Fibroblast of skin of abdomen (primary cell): Measurements from ENCODE around the gene FCRL2.
"Not testable (repeated sequence)": the region's sequence is repeated elsewhere in the genome, so short reads cannot be mapped to it uniquely, and the experiment has no call there.

Source experiments
- DNase-seq: peaks from one replicate; pipeline ENCODE4 v3.0.0-alpha.2; 2013

FCRL2 gene

DNA sequence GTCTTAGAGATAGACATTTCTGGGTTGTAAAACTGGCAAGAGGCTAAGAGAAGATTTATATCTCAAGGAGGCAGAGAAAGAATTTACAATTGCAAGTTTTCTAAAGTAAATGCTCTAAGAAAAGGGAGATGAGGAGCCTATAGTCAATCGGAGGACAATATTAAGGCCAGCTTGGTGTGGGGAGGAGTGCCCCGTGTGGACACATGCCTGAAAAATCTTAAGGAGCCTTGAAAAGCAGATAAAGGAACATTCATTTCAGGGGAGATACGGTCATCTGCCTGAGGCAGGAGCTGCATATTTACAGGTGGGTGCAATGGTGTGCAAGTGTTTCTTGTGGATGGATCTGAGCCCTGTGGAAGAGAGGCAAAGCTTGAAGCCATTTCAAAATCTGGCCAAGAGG lies 25.6 kb downstream of the FCRL2 start:
- DNase-seq, result no peak

DNA sequence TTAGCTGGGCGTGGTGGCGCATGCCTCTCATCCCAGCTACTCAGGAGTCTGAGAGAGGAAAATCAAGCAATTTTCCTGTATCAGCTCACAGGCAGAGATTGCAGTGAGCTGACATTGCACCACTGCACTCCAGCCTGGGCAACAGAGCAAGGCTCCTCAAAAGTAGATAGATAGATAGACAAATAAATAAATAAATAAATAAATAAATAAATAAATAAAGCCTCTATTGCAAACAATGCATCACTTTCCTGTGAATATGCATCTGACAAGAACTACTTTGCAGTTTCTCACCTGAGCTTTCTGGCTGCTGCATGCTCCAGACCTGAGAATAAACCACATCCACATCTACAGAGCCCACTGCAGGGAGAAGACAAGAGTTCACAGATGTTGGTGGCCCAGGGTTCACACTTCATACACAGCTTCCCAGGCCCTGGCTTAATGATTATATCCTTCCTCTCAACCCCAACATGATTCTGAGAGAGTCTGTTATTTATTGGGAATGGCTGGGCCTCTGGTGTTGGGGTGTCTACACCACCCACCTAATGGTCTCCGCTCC lies 28.6 kb downstream of the FCRL2 start:
- DNase-seq, result no peak

DNA sequence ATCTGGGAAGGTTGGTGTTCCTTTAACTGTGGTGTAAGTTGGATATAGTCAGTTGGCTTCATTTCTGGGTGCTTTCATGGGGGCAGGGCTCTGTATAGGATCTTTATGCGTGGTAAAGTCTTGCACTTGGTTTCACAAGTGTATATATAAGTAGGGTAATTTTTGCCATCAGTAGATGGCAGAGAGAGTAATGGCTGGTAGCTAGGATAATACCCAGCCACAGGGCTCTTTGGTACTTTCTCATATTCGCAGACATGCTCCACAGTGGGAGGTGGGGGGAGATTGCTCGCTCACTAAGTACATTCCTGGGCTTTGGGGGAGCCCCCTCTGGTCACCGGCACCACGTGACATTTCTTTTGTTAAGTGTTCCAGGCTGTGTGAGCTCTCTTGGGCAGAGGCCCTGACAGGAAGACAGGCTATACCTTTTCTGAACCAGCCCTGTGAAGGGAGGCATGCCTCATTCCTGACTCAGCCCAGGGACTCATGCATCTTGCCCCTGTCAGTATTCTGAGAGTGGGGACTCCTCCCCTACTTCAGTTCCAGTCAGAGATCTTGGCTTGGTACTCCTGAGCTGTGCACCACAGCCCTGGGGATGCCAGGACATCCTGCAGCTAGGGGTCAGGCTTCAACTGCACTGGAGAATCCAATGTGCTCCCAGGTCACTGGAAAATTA lies 37.6 kb downstream of the FCRL2 start:
- DNase-seq, result no peak

DNA sequence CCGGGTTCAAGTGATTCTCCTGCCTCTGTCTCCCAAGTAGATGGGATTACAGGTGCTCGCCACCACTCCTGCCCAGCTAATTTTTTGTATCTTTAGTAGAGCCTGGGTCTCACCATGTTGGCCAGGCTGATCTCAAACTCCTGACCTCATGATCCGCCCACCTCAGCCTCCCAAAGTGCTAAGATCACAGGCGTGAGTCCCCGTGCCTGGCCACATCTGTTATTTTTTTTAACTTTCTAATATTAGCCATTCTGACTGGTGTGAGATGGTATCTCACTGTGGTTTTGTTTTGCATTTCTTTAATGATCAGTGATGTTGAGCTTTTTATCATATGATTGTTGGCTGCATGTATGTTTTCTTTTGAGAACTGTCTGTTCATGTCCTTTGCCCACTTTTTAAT lies 40.9 kb downstream of the FCRL2 start:
- DNase-seq, result not testable (repeated sequence)

DNA sequence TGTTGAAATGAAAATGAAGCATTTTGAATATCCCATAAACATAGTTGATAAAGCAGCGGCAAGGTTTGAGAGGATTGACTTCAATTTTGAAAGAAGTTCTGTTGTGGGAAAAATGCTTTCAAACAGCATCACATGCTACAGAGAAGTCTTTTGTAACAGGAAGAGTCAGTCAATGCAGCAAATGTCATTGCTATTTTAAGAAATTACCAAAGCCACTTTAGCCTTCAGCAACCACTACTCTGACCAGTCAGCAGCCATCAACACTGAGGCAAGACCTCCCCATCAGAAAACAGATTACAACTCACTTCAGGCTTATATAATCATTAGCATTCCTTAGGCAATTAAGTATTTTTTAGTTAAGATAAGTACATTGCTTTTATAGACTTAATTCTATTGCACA lies 42.6 kb downstream of the FCRL2 start:
- no peak for DNase-seq

DNA sequence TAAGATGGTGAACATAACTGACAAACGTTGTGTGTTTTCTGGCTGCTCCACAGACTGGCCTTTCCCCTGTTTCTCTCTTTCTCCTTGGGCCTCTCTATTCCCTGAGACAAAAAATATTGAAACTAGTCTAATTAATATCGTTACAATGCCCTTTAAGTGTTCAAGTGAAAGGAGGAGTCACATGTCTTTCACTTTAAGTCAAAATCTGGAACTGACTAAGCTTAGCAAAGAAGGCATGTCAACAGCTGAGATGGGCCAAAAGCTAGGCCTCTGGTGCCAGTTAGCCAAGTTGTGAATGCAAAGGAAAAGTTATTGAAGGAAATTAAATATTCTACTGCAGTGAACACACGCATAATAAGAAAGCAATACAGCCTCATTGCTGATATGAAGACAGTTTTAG lies 44.2 kb downstream of the FCRL2 start:
- DNase-seq, result no peak

DNA sequence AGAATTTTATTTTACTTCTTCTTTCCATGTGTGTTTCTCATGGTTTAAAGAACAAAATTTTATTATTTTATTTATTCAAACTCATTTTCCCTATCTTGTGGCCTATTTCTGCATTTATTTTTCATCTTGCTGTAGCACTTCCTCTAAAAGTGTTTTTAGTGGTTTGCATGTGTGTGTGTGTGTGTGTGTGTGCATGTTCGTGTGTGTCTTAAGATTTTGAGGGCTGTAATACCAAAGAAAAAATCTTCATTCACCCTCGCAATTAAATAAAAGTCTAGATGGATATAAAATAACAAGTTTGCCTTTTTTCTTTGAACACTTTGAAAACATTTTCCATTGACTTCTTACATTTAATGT lies 51.7 kb downstream of the FCRL2 start:
- no peak for DNase-seq

DNA sequence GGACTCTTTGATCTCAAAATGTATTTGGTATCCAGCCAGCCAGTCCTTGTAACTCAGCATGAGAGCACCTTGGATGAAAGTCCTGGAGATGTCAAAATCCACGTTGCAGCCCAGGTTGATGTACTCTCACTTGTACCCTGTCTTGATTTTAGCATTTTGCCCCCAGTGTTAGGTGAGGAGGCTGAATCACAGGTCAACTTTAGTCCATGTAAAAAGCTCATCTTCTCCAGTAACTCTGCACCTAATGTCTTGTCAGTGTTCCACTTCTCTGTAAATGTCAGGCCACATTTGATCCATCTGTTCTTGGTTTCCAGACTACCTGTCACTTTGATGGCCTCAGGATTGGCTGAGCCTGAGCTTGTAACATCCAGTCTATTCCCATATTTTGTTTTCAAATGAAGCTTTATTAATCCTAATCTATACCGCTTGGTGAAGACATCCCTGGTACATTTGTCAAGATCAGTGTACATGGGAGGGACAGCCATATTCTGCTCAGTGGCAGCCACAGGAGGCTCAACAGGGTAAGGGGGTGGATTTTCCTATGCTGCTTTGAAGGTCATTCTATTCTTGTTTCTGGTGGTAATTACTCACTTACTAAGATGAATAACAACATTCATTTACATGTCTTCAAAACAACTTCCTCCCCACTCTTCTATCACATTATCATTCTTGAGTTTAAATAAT lies 52.3 kb downstream of the FCRL2 start:
- no peak for DNase-seq

DNA sequence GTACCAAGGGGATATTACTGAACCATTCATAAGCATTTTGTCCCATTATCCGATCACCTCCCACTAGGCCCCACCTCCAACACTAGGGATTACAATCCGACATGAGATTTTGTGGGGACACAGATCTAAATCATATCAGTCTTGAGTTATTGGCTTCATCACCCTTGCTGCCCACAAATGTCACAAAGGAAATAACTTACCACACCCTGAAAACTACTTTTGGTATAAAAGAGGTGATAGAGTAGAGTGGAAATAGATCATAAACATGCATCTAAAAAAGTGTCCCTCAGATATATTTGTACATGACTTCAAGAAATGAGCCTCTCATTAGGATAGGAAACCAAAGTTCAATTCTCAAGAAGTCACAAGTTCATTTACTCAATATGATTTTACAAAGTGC lies 53.8 kb downstream of the FCRL2 start:
- no peak for DNase-seq

DNA sequence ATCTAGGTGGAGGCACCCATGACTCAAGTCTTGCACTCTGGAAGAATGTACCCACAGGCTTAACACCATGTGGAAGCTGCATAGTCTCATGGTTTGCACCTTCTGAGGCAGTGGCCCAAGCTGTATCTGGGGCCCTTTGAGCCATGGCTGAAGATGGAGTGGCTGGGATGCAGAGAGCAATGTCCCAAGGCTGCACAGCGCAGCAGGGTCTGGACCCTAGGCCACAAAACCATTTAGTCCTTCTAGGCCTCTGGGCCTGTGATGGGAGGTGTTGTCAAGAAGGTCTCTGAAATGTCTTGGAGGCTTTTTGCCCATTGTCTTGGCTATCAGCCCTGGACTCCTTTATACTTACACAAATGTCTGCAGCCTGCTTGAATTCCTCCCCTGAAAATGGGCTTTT lies 54.9 kb downstream of the FCRL2 start:
- no peak for DNase-seq

DNA sequence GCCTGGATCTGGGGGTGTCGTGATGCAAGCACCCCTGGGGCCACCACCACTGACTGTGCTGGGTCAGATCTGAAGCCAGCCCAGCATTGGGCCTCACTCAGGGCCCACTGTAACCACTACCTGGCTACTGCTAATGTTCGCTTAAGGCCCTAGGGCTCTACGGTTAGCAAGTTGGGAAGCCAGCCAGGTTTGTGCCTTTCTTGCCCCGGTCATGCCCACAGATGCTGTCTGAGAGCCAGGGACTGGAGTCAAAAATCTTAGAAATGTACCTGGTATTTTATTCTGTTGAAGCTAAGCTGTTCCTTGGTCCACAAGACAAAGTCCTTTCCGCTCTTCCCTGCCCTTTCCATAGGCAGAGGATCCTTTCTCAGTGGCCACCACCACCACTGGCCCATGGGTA lies 61.2 kb downstream of the FCRL2 start:
- DNase-seq, result no peak

DNA sequence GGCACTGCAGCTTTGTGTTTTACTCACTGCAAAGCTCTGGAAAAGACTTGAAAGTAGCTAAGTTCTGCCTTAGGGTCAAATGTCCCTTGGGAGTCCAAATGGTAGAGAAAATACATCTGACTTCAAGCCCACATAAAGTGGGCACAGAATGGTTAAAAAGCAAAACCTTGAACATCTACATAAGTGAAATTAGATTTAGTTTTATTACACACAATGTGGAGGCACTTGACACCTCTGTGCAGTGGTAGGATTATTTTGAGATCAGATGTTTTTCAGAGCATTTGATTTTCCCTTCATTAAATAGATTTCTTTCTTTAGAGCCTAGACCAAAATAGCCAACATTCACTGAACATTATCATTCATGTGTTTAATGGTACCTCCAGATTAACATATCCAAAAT lies 65.1 kb downstream of the FCRL2 start:
- DNase-seq, result no peak

DNA sequence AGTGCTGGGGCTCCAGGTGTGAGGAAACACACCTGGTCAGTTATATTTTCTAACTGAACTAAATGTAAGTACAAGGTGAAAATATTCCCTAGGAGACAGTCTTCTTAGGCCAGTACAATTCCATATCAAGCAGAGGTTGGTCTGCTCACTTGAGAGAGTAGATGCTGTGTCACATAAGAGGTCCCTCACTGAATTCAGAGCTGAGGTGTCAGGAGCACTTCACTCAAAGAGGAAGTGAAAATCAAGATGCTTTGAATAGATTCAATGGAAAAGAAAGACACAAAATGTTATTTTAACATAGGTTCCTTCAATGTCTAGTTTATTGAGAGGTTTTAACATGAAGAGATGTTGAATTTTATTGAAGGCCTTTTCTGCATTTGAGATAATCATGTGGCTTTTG lies 72.1 kb downstream of the FCRL2 start:
- no peak for DNase-seq

DNA sequence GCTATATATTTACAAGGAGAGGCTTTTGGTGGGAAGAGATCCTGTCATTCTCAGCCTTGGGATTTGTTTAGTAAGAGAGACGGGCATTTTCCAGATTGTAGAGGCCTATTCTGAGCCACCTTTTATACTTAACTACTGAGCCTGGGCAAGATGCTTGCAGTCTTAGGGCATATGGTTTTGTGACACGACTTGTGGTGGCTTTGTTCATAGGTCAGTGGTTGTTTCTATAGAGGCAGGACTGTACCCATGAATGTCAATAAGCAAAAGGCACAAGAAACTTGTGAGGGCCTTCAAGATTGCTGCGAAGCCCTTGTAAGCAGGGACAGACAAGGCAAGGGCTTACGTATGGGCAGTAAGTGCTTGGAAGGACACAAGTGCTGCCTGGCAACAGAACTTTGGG lies 73.0 kb downstream of the FCRL2 start:
- DNase-seq, result no peak

DNA sequence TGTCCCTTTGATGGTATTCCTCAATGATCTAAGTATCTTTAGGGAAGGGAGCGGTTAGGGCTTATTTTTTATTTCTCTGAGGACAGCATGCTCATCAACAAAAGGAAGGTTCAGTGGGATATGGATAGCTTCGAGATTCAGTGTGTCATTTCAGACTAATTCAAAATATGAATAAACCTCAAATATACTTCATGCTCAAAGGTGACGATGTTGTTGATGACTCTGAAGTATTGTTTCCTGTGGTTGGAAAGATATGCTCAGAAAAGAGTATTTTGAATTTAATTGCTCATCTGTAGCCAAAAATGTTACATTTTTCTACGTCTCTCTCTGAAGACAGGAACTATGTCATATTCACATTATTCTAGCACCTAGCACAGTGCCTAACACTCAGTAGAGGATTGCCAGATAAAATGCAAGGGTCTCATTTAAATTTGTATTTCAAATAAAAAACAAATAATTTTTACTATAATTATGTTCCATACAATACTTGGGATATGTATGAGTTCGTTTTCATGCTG lies 74.6 kb downstream of the FCRL2 start:
- DNase-seq, result no peak

DNA sequence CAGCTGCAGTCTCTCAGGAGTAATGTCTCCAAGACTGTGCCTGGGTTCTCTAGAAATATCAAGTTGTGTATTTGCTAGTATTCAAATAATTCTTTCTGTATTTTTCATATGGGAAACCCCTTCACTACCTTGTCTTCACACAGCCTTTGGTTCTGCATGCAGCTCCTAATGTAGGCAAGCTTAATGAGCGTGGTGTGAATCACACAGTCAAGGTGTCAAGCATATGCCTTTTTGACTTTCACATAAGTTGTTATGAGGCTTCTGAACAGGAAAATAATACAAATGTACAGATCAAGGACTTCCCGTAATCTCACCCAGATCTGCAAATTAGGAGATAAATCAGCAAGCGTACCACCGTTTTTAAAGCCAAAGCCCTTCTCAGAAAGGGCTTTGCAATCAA lies 76.2 kb downstream of the FCRL2 start, which contains the start of gene FCRL3:
FCRL3 (minus strand) TSS at position 38 of the 400 bp plus-strand sequence. CDS start 280 bp downstream, outside the sequence.
- no peak for DNase-seq

DNA sequence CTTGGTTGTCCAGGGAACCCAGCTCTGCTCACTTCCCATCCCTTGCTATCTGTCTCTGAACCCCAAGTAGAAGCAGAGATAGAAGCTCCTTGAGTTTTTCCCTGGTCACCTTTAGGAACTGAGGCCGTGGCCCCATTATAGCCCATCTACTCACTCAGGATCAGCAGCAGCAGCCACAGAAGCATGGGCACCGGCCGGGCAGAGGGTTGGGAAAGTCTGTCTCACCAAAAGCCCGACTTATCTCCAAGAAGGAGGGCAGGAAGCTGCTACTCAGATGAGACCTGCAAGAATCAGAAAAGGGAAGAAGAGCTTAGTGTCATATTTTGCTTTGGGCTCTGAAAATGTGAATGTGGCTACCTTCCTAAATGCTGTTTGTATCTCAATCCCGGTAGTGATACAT lies 76.6 kb downstream of the FCRL2 start:
- DNase-seq, result no peak

DNA sequence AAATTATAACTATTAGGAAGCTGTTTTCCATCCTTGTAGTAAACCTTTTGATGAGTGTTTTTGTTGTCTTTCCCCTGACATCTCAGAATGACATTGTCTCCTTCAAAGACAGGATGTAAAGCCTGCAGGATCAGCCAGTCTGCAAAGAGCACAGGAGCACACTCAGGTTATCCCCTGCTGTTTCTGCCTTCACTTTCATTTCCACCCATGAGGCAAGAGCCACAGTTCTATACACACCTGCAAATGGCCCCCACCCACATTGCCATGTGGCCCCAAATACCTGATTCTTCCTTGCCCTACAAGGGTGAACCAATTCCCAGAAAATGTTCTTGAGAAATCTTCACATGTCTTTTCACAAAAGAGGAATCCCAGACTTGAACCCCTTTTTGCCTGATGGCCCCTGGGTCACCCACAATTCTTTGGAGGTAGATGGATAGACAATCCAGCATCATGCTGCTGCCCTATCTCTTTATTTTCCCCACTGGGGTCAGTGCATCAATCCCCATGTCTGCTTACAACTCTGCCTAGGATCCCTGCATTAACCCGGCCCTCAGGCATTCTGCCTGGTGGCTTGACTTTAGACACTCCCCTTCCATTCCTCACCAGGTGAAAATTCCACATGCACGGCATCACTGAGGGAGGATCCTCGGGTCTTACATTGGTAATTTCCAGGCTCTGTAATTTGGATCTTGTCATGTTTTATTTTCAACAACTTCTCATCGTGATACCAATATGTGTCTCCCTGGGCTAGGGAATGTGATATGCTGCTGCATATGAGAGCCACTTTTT lies 79.0 kb downstream of the FCRL2 start:
- no peak for DNase-seq

DNA sequence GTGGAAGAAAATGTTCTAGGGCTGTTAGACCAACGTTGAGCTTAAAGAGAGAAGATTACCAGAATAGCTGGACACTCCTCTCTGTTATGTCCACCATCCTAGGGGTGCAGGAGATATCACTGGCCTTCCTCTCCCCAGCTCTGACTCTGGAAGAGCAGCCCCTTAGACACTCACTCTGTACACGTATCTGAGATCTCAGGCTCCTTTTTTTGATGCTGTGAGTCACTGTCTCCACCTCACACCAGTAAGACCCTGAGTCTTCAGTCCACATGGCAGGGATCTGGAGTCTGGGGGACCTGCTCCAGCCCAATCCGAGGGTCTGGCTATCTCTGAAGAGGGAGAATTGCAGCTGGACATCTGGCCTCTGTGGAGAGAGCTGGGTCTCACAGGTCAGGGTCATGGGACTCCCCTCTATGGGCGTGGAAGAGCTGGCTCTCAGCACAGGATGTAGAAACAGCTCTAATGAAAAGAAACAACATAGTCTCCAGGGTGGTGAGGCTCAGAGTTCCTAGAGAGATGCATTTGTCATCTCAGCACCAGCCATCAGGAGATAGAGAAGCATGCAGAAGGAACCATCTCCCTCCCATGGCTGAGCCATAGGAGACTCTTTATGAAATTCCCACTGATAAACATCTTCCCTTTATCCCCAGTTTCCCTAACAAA lies 79.8 kb downstream of the FCRL2 start:
- no peak for DNase-seq
